Measurements from ENCODE around the gene COX14. TPM values are rescaled to one million over a fixed set of nuclear protein-coding genes. Genes with fewer than 3 reads are reported as not detected.
"Not testable (repeated sequence)": the region's sequence is repeated elsewhere in the genome, so short reads cannot be mapped to it uniquely, and the experiment has no call there.

The COX14 gene
- total RNA-seq, 1 experiment from 2014 or later = 28.7 TPM

DNA sequence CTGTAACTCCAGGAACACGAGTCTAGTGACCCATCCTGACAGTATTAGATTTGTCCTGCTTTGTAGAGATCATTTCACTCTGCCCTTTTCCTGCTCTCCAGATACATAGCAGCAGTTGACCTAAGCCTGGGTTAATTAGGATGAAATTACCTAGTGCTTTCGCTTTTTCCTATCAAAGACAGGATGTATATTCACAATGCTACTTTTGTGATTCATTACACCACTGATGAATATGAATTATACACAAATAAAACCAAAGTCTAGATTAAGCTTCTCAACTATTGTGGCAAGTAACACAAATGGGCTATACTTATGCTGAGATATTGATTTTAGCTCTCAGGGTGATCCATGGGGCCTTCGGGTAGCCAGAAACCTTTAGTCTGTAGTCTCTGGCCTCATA, 37.3 kb downstream of the COX14 start:
- no peaks in the 10 kb centered on the region for H3K4me1 ChIP-seq (ENCODE audit: insufficient read depth, low read length, poor library complexity, severe bottlenecking)
- CTCF ChIA-PET = no interaction called here
- H3K27me3 ChIP-seq (replicated peaks; ENCODE audit: insufficient read depth, low read depth, low read length, poor library complexity) = no peaks in the 10 kb centered on the region
- H3K27ac ChIP-seq (ENCODE audit: low read depth, low read length, poor library complexity, severe bottlenecking) = no peak overlapping the region
- H3K4me3 ChIP-seq (ENCODE audit: low read depth, low read length, poor library complexity, severe bottlenecking) = no peak overlapping the region
- intact Hi-C loops (cut with micrococcal nuclease; ENCODE audit: unreplicated experiment) = no loop called here
- H3K9me3 ChIP-seq (ENCODE audit: low read depth, low read length, poor library complexity, severe bottlenecking) = no peaks in the 10 kb centered on the region
- DNase-seq (ENCODE audit: low spot score) = no peak
- POLR2A ChIA-PET (ENCODE audit: low non-redundant PET) = no interaction called here
- H3K36me3 ChIP-seq (ENCODE audit: insufficient read depth, low read length, poor library complexity, severe bottlenecking) = no peaks in the 10 kb centered on the region
- no TSS peak for BruUV-seq (replicated peaks)
- TF ChIP-seq EZH2 (IDR thresholded peaks at IDR 0.05; ENCODE audit: borderline replicate concordance, low read depth, low read length, poor library complexity, severe bottlenecking) = no peak
- TF ChIP-seq, protein P1, sequence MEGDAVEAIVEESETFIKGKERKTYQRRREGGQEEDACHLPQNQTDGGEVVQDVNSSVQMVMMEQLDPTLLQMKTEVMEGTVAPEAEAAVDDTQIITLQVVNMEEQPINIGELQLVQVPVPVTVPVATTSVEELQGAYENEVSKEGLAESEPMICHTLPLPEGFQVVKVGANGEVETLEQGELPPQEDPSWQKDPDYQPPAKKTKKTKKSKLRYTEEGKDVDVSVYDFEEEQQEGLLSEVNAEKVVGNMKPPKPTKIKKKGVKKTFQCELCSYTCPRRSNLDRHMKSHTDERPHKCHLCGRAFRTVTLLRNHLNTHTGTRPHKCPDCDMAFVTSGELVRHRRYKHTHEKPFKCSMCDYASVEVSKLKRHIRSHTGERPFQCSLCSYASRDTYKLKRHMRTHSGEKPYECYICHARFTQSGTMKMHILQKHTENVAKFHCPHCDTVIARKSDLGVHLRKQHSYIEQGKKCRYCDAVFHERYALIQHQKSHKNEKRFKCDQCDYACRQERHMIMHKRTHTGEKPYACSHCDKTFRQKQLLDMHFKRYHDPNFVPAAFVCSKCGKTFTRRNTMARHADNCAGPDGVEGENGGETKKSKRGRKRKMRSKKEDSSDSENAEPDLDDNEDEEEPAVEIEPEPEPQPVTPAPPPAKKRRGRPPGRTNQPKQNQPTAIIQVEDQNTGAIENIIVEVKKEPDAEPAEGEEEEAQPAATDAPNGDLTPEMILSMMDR (conservative IDR thresholded peaks at IDR 0.05; ENCODE audit: low read depth, low read length) = no peak

DNA sequence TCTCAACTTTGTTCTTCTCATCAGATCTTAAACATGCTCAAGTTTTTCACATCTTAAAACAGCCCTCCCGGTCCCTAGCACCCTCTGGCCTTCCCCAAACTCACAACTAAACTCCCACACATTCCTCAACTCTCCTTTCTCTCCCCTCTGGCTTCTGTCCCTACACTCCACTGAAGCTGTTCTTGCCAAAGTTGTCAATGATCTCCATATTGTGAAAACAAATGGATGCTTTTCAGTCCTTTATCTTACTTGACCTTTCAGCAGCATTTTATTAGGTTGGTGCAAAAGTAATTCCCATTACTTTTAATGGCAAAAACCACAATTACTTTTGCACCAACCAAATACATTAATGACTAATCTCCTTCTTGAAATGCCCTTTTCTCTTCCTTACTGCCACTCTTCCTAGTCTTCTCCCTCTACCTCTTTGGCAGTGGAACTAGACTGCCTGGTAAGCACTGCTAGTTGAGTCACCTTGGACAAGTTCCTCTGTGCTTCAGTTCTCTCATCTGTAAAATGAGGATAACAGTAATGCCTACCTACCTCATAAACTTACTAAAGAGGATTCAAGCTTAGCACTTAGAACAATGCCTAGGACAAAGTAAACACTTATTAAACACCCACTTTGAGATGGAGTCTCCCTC, 39.1 kb downstream of the COX14 start:
- BruUV-seq (replicated peaks) = no TSS peak
- intact Hi-C loops (cut with micrococcal nuclease; ENCODE audit: unreplicated experiment) = no loop called here
- POLR2A ChIA-PET (ENCODE audit: low non-redundant PET) = no interaction called here
- no peak for DNase-seq (ENCODE audit: low spot score)
- no peaks in the 10 kb centered on the region for H3K4me1 ChIP-seq (ENCODE audit: insufficient read depth, low read length, poor library complexity, severe bottlenecking)
- H3K27me3 ChIP-seq (replicated peaks; ENCODE audit: insufficient read depth, low read depth, low read length, poor library complexity) = no peaks in the 10 kb centered on the region
- H3K9me3 ChIP-seq (ENCODE audit: low read depth, low read length, poor library complexity, severe bottlenecking) = no peaks in the 10 kb centered on the region
- H3K27ac ChIP-seq (ENCODE audit: low read depth, low read length, poor library complexity, severe bottlenecking) = no peak overlapping the region
- H3K36me3 ChIP-seq (ENCODE audit: insufficient read depth, low read length, poor library complexity, severe bottlenecking) = no peaks in the 10 kb centered on the region
- TF ChIP-seq, protein P1 (conservative IDR thresholded peaks at IDR 0.05; ENCODE audit: low read depth, low read length) = no peak
- no peak for TF ChIP-seq EZH2 (IDR thresholded peaks at IDR 0.05; ENCODE audit: borderline replicate concordance, low read depth, low read length, poor library complexity, severe bottlenecking)
- CTCF ChIA-PET = no interaction called here
- H3K4me3 ChIP-seq (ENCODE audit: low read depth, low read length, poor library complexity, severe bottlenecking) = no peak overlapping the region

DNA sequence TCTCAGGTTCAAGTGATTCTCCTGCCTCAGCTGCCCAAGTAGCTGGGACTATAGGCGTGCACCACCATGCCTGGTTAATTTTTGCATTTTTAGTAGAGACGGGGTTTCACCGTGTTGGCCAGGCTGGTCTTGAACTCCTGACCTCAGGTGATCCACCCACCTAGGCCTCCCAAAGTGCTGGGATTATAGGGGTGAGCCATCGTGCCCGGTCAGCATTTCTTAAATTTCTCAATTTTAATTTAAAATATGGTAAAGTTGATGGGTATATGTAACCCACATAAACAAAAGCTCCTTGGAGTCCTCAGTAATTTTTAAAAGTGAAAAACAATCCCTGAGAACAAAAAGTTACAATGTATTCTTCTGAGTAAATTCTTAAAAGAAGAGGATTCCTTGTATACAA, 42.9 kb downstream of the COX14 start:
- CTCF ChIA-PET = not testable (repeated sequence)

DNA sequence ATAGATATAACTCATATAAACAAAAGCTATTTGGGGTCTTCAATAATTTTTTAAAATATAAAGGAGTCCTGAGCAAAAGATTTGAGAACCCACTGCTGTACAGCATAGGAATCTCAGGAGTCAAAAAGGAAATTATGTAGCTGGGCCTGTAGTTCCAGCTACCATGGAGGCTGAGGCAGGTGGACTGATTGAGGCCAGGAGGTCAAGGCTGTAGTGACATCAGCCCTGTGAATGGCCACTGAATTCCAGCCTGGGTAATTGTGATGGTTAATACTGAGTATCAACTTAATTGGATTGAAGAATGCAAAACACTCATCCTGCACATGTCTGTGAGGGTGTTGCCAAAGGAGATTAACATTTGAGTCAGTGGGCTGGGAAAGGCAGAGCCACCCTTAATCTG, 44.6 kb downstream of the COX14 start:
- POLR2A ChIA-PET (ENCODE audit: low non-redundant PET) = interaction anchor here (1.1 kb wide), 1 partner anchor 10 kb away, joined by 4 read pairs; no protein-coding TSS in a partner anchor

More for the DNA sequence above, 42.9 kb downstream of the COX14 start:
- H3K27me3 ChIP-seq (replicated peaks; ENCODE audit: insufficient read depth, low read depth, low read length, poor library complexity); H3K9me3 ChIP-seq (ENCODE audit: low read depth, low read length, poor library complexity, severe bottlenecking); intact Hi-C loops (cut with micrococcal nuclease; ENCODE audit: unreplicated experiment); H3K4me3 ChIP-seq (ENCODE audit: low read depth, low read length, poor library complexity, severe bottlenecking); H3K27ac ChIP-seq (ENCODE audit: low read depth, low read length, poor library complexity, severe bottlenecking); BruUV-seq (replicated peaks); POLR2A ChIA-PET (ENCODE audit: low non-redundant PET); H3K4me1 ChIP-seq (ENCODE audit: insufficient read depth, low read length, poor library complexity, severe bottlenecking); DNase-seq (ENCODE audit: low spot score); H3K36me3 ChIP-seq (ENCODE audit: insufficient read depth, low read length, poor library complexity, severe bottlenecking): not testable (repeated sequence)

More for the DNA sequence above, 44.6 kb downstream of the COX14 start:
- no peak overlapping the region for H3K27ac ChIP-seq (ENCODE audit: low read depth, low read length, poor library complexity, severe bottlenecking)
- H3K4me1 ChIP-seq (ENCODE audit: insufficient read depth, low read length, poor library complexity, severe bottlenecking) = no peaks in the 10 kb centered on the region
- H3K4me3 ChIP-seq (ENCODE audit: low read depth, low read length, poor library complexity, severe bottlenecking) = no peak overlapping the region
- H3K9me3 ChIP-seq (ENCODE audit: low read depth, low read length, poor library complexity, severe bottlenecking) = no peaks in the 10 kb centered on the region
- DNase-seq (ENCODE audit: low spot score) = no peak
- no peaks in the 10 kb centered on the region for H3K36me3 ChIP-seq (ENCODE audit: insufficient read depth, low read length, poor library complexity, severe bottlenecking)
- TF ChIP-seq, protein P1 (conservative IDR thresholded peaks at IDR 0.05; ENCODE audit: low read depth, low read length) = no peak
- TF ChIP-seq EZH2 (IDR thresholded peaks at IDR 0.05; ENCODE audit: borderline replicate concordance, low read depth, low read length, poor library complexity, severe bottlenecking) = no peak
- intact Hi-C loops (cut with micrococcal nuclease; ENCODE audit: unreplicated experiment) = no loop called here
- CTCF ChIA-PET = no interaction called here
- no TSS peak for BruUV-seq (replicated peaks)
- H3K27me3 ChIP-seq (replicated peaks; ENCODE audit: insufficient read depth, low read depth, low read length, poor library complexity) = no peaks in the 10 kb centered on the region

All from A673 (cell line).